HepG2 (cell line): ENCODE measurements around the gene HMGN4.

Experiments
- MXI1 ChIP-seq: IDR thresholded peaks from 3 replicates; pipeline ENCODE4 v1.6.1; 2012; ENCODE audit warnings: low read depth, low read length, inconsistent platforms, borderline replicate concordance
- POLR2G ChIP-seq: fragments of 200-400 bp; formaldehyde crosslinking; IDR thresholded peaks from 2 replicates; pipeline ENCODE4 v1.6.1; 2018; ENCODE audit warnings: mild to moderate bottlenecking, low read depth, low read length, moderate library complexity
- RAD51 ChIP-seq: fragments of 450-650 bp; IDR thresholded peaks from 2 replicates; pipeline ENCODE4 v1.6.1; 2016; ENCODE audit warnings: borderline replicate concordance
- RCOR2 ChIP-seq: IDR thresholded peaks from 2 replicates; pipeline ENCODE4 v1.6.1; 2016; ENCODE audit warnings: missing biosample characterization, missing genetic modification reagents
- SNAPC2 ChIP-seq: sonication (generic); formaldehyde crosslinking; IDR thresholded peaks from 2 replicates; pipeline ENCODE4 v1.8.1; 2022; ENCODE audit warnings: mild to moderate bottlenecking, missing genetic modification reagents
- ZBTB1 ChIP-seq: sonication (generic); formaldehyde crosslinking; IDR thresholded peaks from 2 replicates; pipeline ENCODE4 v1.4.0; 2020; ENCODE audit warnings: missing genetic modification reagents, borderline replicate concordance
- TF ChIP-seq, protein P1 (sequence below): sonication (generic); formaldehyde crosslinking; IDR thresholded peaks from 2 replicates; pipeline ENCODE4 v1.4.0; 2020; ENCODE audit warnings: missing genetic modification reagents
- TF ChIP-seq, protein P2 (sequence below): sonication (generic); formaldehyde crosslinking; IDR thresholded peaks from 2 replicates; pipeline ENCODE4 v1.8.1; 2023; ENCODE audit warnings: missing genetic modification reagents, inconsistent platforms, borderline replicate concordance
- TF ChIP-seq, protein P3 (sequence below): sonication (generic); formaldehyde crosslinking; IDR thresholded peaks from 2 replicates; pipeline ENCODE4 v1.5.0; 2020; ENCODE audit warnings: mild to moderate bottlenecking, missing genetic modification reagents

DNA sequence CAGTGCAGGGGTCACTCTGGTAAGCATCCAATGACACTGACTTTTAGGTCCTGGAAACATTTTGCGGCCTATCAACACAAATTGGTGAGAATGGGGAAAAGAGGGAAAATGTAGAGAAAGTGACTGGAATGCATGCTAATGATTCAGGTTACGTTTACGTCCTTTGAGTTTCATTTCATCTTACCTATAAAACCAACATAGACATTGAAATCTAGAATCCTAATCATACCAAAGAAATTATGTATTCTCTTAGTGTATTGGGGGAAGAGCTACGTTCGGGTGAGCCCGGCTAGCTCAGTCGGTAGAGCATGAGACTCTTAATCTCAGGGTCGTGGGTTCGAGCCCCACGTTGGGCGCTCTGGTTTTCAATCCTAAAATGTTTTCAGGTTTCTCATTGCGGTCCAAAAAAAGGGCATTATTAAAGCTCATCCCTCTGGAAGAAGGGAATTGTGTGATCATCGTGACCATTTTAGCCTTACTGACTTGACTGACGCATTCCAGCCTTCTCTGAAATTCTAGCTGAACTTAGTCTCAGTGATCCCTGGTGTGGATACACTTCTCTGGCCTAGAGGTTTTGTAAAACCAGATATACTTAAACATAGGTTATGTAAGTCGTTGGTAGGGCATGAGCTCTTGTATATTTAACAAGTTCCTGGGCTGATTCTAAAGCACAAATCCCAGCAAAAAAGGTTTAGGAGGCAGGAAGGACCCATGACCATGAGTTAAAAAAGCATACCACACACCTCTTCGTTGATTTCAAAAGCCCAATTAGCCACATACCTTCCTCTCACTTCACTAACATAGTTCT, 18.3 kb downstream of the HMGN4 start:
- TF ChIP-seq ZBTB1 (CRISPR knock-in tag), result no peak
- peak; percentile 77; the same call in 1 of the 2 replicates for TF ChIP-seq SNAPC2 (CRISPR knock-in tag)
- TF ChIP-seq RAD51, result no peak
- TF ChIP-seq MXI1, result peak; percentile 20; the same call in 1 of the 3 replicates
- TF ChIP-seq, protein P1, sequence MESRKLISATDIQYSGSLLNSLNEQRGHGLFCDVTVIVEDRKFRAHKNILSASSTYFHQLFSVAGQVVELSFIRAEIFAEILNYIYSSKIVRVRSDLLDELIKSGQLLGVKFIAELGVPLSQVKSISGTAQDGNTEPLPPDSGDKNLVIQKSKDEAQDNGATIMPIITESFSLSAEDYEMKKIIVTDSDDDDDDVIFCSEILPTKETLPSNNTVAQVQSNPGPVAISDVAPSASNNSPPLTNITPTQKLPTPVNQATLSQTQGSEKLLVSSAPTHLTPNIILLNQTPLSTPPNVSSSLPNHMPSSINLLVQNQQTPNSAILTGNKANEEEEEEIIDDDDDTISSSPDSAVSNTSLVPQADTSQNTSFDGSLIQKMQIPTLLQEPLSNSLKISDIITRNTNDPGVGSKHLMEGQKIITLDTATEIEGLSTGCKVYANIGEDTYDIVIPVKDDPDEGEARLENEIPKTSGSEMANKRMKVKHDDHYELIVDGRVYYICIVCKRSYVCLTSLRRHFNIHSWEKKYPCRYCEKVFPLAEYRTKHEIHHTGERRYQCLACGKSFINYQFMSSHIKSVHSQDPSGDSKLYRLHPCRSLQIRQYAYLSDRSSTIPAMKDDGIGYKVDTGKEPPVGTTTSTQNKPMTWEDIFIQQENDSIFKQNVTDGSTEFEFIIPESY (CRISPR knock-in tag), result no peak
- no peak for TF ChIP-seq POLR2G
- TF ChIP-seq, protein P2, sequence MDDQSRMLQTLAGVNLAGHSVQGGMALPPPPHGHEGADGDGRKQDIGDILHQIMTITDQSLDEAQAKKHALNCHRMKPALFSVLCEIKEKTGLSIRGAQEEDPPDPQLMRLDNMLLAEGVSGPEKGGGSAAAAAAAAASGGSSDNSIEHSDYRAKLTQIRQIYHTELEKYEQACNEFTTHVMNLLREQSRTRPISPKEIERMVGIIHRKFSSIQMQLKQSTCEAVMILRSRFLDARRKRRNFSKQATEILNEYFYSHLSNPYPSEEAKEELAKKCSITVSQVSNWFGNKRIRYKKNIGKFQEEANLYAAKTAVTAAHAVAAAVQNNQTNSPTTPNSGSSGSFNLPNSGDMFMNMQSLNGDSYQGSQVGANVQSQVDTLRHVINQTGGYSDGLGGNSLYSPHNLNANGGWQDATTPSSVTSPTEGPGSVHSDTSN (CRISPR knock-in tag), result no peak
- TF ChIP-seq, protein P3, sequence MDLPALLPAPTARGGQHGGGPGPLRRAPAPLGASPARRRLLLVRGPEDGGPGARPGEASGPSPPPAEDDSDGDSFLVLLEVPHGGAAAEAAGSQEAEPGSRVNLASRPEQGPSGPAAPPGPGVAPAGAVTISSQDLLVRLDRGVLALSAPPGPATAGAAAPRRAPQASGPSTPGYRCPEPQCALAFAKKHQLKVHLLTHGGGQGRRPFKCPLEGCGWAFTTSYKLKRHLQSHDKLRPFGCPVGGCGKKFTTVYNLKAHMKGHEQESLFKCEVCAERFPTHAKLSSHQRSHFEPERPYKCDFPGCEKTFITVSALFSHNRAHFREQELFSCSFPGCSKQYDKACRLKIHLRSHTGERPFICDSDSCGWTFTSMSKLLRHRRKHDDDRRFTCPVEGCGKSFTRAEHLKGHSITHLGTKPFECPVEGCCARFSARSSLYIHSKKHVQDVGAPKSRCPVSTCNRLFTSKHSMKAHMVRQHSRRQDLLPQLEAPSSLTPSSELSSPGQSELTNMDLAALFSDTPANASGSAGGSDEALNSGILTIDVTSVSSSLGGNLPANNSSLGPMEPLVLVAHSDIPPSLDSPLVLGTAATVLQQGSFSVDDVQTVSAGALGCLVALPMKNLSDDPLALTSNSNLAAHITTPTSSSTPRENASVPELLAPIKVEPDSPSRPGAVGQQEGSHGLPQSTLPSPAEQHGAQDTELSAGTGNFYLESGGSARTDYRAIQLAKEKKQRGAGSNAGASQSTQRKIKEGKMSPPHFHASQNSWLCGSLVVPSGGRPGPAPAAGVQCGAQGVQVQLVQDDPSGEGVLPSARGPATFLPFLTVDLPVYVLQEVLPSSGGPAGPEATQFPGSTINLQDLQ, result no peak
- peak; percentile 62; the same call in 1 of the 2 replicates for TF ChIP-seq RCOR2 (CRISPR knock-in tag)
